Occipital lobe (tissue), 2 donors: ENCODE results near the gene BROX. TPM values are rescaled to one million over a fixed set of nuclear protein-coding genes. Genes with fewer than 3 reads are reported as not detected.
"Not testable (repeated sequence)": the region's sequence is repeated elsewhere in the genome, so short reads cannot be mapped to it uniquely, and the experiment has no call there.

Experiments used
- DNase-seq: peaks from one replicate; lab custom pipeline; 2025; lab: John Stamatoyannopoulos, UW
- total RNA-seq: library from RNA; depleted of rRNA; stranded (reverse); fragments of >200 nt; gene quantifications from one replicate; pipeline ENCODE4 v1.2.3, GENCODE V29; 2014

Gene BROX
- total RNA-seq, 1 donor from 2014 or later: 66.9 TPM

DNA sequence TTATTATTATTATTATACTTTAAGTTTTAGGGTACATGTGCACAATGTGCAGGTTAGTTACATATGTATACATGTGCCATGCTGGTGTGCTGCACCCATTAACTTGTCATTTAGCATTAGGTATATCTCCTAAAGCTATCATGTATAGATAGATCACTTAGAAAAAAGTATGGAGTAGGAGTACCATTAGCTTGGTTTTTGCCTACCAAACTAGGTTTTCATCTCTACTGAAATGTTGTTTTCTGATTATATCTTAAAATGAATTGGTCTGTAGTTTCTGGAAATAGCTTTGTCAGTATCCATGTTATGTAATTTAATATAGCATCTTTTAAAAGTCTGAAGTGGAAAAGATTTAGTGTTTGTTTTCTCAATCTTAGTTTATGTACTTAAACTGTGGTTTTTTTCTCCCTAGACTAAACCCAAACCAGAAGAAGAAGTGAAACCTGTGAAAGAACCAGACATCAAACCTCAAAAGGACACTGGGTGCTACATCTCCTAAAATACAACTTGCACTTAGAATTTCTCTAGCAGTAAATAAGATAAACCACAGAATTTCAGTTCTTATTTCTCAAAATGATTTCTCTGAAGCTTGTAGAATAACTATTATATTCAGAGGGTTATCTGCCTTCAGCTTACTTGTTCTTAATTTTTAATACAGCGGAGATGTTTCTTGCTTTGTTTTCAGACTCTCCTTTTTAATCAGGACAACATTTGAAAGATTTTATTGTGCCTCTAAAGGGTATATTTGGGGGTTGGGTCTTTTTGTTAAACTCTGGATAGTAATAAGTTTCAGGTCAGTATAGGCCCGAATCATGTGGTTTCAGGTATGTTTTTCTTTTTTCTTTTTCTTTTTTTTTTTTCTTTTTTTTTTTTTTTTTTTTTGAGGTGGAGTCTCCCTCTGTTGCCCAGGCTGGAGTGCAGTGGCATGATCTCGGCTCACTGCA is 20.1 kb downstream of the BROX start:
- no peak for DNase-seq

DNA sequence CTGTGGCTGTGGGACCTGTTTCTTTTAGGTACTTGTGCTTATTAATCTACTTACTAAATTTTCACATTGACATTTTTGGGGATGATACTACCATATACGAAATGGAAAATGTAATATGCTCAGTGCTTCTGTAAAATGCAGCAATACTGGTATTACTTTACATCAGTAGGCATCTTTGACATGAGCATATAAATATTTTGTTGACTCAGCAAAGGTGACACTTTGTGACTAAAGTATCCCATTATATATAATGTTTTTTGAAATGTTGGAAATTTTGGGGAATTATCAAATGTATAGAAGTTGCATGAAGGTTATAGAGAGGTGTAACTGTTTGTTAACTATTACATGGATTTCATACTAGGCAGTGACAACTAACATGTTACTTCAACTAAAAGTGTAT is 22.4 kb downstream of the BROX start:
- no peak for DNase-seq

GRCh38 chr1:222736470-222736869 is 24.1 kb downstream of the BROX start:
- DNase-seq: no peak

- DNase-seq: no peak
Observed at GRCh38 chr1:222736972-222737371, 24.6 kb downstream of the BROX start, which contains the start of gene FAM177B. TSS of gene FAM177B (plus strand) at chr1:222737202. CDS start at chr1:222746546, 9,344 bp downstream.

DNA sequence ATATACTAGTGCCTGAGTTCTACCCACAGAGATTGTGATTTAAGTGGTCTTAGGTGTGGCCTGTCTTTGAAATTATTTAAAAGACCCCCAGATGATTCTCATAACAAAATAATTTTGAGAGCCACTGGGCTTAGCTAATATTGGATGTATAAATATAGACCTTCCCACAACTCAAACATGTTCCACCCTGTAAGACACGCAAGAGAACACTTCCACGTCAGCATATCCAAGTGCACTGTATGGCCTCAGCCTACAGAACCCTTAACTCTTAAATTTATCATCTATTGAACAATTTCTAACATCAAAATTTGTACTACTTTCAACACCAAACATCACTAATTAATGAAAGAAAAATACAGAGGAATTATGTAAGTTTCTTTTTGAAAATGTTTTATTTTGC is 27.1 kb downstream of the BROX start:
- DNase-seq: no peak

DNA sequence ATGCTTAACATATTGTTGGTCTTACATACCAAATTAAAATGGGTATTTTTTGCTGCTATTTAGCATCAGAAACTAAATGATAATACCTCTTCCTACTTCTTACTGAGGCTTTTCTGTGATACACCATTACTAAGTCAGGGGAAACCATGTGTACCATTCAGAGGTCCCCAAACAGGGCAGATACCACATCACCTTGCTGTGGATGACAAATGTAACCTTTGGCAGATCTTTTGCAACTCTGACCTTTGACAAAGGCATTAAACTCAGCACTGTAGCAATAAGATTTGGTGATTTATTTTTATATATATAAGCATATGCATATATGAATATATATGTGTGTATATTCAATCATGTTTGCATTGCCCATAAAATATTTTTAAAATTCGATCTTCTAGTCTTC is 27.6 kb downstream of the BROX start:
- DNase-seq: no peak

- not testable (repeated sequence) for DNase-seq
Observed at GRCh38 chr1:222741630-222742457, 29.5 kb downstream of the BROX start.

DNA sequence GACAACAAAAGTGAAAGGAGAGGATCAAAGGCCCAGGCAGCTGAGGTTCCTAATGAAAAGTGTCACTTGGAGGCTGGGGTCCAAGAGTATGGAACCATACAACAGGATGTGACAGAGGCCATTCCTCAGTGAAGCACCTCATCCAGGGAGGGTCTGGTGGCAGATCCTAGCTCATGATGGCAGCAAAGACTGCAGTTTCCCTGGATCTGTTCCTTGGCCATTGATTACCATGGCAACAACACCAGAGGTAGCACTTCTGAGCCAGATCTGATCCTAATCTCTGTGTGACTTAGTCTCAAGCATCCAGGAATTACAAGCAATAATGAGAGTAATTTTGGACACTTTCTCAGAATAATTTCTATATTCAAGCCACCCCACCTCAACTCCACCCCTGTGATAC is 37.6 kb downstream of the BROX start:
- DNase-seq: no peak

DNA sequence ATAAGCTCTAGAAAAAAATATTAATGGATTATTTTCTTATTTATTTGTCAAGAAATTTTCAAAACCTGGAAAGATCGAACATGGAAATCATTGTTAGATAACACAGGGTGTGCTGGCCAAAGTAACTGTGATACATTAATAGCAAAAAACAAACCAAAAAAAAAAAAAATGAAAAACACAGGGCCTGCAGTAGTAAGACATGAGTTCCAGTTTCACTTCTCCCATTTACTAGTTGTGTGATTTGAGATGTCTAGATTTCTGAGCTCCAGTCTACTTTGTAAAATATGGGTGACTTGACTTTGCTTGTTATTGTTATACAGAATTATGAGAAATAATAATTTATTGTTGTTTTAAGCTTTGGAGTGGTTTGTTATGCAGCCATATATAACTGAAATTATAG is 38.3 kb downstream of the BROX start:
- DNase-seq: no peak

DNA sequence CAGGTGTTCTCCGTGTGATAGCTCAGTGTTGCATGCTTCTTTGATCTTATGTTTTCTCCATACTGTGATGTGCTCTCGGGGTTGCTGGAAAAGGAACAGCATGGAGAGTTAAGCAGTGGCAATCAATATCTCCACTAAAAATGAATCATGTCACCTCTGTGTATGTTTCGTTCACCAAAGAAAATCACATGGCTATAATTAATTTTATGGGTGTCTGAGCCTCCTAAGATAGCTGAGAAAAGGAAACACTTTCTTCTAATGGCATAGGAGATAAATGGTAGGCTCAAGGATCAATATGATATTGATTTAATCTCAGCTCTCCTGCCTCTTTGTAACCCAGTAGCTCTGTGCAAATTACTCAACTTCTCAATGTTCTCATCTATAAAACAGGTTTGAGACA is 38.9 kb downstream of the BROX start:
- DNase-seq: no peak

DNA sequence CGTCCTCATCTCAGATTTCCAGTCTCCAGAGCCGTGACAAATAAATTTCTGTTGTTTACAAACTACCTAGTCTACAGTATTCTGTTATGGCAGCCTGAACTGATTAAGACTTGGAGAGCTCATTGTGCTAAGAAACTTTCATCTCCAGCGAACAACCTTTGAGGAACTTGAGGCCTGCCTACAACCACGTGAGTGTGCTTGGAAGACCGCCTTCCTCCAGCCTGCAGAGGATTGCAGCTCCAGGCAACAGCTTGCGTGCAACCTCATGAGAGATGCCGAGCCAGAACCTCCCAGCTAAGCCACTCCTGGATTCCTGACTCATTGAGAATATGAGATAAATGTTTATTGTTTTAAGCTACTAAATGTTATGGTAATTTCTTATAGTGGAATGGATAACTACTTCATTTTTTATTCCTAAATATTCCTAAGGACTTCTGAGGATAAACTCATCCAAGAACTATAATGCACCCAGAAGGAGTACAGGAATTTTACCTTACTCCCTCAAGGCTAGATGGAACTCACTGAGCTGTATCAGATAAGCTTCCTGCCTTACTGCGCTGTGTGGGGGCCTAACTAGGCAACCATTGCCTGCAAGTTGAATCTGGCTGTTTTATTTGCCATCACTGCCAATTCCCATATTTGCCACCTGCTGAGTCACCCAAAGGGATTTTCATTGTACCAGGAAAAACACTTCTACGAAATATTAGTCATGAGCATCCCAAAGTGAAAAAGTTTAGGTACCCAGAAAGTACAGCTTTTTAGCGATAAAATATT is 42.2 kb downstream of the BROX start:
- peak; percentile 17 for DNase-seq

DNA sequence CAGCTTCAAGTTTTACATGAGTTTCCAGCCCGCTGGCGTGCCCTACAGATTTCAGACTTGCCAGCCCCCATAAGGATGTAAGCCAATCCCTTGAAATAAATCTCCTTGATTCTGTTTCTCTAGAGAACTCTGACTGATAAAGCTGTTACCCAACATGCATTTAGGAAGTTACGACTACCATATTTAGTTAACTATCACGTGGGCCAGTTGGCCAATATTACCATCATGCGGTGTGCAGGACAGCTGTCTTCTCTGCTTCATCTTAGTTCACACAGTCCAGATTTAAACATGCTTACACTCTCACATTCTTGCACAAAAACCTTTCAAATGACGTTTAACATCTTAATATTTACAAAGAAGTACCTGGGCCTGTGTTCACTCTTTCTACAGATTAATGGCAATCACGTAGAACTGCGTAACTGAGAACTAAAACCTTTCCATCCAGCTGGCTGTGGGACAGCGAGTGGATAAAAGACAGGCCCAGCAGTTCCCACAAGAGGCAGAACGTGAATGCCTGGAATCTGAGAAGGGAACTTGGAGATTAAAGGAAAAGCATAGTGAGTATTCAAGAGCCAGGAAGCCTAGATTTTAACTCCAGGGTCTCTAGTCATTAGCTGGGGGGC is 45.4 kb downstream of the BROX start:
- DNase-seq: no peak

GRCh38 chr1:222759451-222760035 is 47.2 kb downstream of the BROX start:
- DNase-seq: no peak

DNA sequence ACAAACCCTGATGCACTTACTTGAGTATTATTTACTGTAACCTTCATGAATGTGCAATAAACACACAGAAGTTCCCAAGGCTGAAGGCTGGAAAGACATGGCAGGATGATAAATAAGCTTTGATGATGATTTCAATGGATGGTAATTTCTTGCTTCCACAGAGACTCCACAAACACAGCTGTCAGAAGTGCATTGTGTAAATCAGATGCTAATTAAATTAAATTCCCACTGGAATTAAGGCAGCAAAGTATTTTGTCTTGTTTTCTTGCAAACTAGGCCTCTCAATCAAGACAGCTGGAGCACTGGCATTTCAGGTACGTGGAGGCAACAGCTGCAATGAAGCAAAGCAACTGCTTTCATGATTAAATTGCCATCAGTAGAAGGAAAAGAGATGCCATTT is 48.7 kb downstream of the BROX start:
- DNase-seq: no peak

DNA sequence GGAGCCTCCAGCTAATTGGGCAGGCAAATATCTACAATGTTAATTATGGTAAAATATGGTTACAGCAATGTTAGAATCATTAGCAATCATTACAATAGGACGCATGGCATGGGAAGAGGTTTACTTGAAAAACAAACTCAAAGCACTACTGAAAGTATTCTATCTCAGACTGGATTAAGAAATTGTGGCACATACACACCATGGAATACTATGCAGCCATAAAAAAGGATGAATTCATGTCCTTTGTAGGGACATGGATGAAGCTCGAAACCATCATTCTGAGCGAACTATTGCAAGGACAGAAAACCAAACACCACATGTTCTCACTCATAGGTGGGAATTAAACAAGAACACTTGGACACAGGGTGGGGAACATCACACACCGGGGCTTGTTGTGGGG is 49.8 kb downstream of the BROX start:
- DNase-seq: not testable (repeated sequence)

GRCh38 chr1:222767152-222767571 is 54.8 kb downstream of the BROX start:
- no peak for DNase-seq

DNA sequence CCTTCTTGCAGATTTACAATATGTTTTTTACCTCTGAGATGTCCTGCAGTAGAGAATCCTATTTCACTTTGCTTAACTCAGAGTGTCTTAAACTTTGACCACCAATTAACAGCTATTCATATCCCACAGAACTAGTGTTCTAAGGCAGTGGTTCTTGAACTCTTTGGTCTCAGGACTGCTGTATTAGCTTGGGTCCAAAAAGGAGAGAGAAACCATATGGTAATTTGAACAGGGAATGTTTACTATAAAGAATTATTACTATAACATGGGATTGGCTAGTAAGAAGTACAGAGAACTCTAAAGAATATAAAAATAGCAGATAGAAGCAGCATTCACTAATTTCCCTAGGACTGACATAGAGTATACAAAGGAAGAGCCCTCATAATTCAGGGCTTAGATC is 56.2 kb downstream of the BROX start:
- no peak for DNase-seq

DNA sequence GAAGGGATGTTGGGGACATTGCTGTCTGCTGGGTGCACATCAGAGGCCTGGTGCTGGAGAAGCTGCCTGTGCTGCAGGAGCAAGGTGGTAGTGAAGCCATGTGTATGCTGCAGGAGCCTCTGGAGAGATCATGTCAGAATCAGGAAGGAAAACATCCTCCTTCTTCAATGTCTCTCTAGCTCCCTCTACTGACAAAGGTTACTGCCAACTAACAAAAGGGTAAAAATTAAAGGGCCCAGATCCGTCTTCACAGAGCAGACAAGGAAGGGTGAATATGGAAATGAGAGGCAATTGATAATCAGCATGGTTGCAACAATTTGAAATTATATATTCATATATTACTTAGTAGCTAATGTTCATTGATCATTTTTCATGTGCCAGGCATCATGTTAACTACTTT is 56.8 kb downstream of the BROX start:
- DNase-seq: no peak

DNA sequence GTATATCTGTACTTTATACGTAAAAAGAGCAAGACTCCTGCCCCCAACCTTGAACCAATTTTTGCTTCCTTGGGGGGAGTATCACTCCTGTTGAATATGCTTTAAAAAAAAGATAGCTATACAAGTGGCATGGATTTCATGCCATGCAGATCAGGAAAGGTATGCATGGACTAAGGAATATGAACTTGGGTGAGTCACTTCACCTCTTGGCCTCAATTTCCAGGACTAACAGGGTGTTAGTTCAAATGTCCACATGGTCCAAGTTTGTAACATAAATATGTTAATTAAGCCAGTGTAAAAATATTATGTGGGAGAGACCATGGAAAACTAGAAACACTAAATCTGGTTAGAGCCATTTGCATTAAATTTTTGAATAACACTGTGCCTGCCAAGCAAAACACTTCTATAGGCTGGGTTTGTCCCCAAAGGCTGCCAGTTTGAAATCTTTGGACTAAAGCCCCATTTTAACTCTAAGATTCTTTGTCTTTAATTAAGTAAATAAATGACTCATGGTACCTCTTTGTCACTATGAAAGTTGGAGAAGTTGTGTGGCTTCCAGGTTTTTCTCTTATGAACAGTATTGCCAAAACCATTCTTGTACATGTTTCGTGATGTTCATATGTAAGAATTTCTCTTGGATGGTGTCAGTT is 57.7 kb downstream of the BROX start:
- DNase-seq: no peak

GRCh38 chr1:222772996-222773379 is 60.6 kb downstream of the BROX start:
- no peak for DNase-seq
